ENCODE measurements around the gene KLF17. TPM values are rescaled to one million over a fixed set of nuclear protein-coding genes. Genes with fewer than 3 reads are reported as not detected.

Gene KLF17
- total RNA-seq, 4 donors from 2014 or later: not detected

GRCh38 chr1:44076066-44076465 lies 42.6 kb upstream of the KLF17 start:
- Histone ChIP-seq H3K4me3 (no peak overlapping the region), H3K4me1 (no peaks in the 10 kb centered on the region), H3K27ac (no peak overlapping the region), H3K36me3 (no peaks in the 10 kb centered on the region), H3K27me3 (no peaks in the 10 kb centered on the region), H3K9me3 (no peaks in the 10 kb centered on the region)
- TF ChIP-seq CTCF (IDR thresholded peaks at IDR 0.05) (no peak), EP300 (IDR thresholded peaks at IDR 0.05) (no peak), POLR2A (IDR thresholded peaks at IDR 0.05) (no peak)
- WGBS, 2 donors: 48 to 65% methylated on average over 1 of the region's 1 CpG
- DNase-seq (ENCODE audit: low spot score in 2 of 2): no peak

- Histone ChIP-seq H3K9me3 (no peaks in the 10 kb centered on the region), H3K4me3 (no peak overlapping the region), H3K27me3 (no peaks in the 10 kb centered on the region), H3K27ac (no peak overlapping the region), H3K36me3 (no peaks in the 10 kb centered on the region), H3K4me1 (no peaks in the 10 kb centered on the region)
- DNase-seq (ENCODE audit: low spot score in 2 of 2): no peak
- 87 to 89% methylated on average over 5 of the region's 5 CpGs for WGBS, 2 donors
- TF ChIP-seq POLR2A (IDR thresholded peaks at IDR 0.05) (no peak), EP300 (IDR thresholded peaks at IDR 0.05) (no peak), CTCF (IDR thresholded peaks at IDR 0.05) (no peak)
Observed at GRCh38 chr1:44077421-44077820, 41.2 kb upstream of the KLF17 start.

GRCh38 chr1:44078104-44078503 lies 40.5 kb upstream of the KLF17 start:
- no peak for DNase-seq (ENCODE audit: low spot score in 2 of 2)

DNA sequence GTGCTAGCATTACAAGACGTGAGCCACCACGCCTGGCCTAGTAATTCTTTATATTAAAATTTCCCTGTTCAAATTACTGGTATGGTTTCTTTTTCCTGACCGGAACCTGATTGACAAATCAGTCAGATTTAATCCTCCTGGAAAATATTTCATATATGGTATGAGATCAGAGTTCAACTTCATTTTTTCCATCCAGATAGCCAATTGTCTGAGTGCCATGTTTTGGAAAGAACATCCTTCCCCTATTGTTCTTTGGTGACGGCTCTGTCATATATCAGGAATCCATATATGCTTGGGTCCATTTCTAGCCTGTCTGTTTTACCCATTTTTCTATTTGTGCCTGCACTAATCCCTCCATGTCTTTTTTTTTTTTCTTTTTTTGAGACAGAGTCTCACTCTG lies 39.1 kb upstream of the KLF17 start:
- no peak overlapping the region for H3K27ac ChIP-seq
- H3K4me3 ChIP-seq: no peak overlapping the region
- H3K9me3 ChIP-seq: no peaks in the 10 kb centered on the region
- no peak for DNase-seq (ENCODE audit: low spot score in 2 of 2)
- H3K4me1 ChIP-seq: no peaks in the 10 kb centered on the region
- TF ChIP-seq POLR2A (IDR thresholded peaks at IDR 0.05) (no peak), EP300 (IDR thresholded peaks at IDR 0.05) (no peak), CTCF (IDR thresholded peaks at IDR 0.05) (no peak)
- H3K36me3 ChIP-seq: no peaks in the 10 kb centered on the region
- 89 to 93% methylated on average over 4 of the region's 4 CpGs for WGBS, 2 donors
- H3K27me3 ChIP-seq: no peaks in the 10 kb centered on the region

More at GRCh38 chr1:44078104-44078503, 40.5 kb upstream of the KLF17 start:
- no peaks in the 10 kb centered on the region for H3K9me3 ChIP-seq
- H3K4me1 ChIP-seq: no peaks in the 10 kb centered on the region
- TF ChIP-seq CTCF (IDR thresholded peaks at IDR 0.05): no peak
- H3K36me3 ChIP-seq: no peaks in the 10 kb centered on the region
- 49 to 56% methylated on average over 2 of the region's 2 CpGs for WGBS, 2 donors
- no peak overlapping the region for H3K4me3 ChIP-seq
- H3K27ac ChIP-seq: no peak overlapping the region
- H3K27me3 ChIP-seq: no peaks in the 10 kb centered on the region

DNA sequence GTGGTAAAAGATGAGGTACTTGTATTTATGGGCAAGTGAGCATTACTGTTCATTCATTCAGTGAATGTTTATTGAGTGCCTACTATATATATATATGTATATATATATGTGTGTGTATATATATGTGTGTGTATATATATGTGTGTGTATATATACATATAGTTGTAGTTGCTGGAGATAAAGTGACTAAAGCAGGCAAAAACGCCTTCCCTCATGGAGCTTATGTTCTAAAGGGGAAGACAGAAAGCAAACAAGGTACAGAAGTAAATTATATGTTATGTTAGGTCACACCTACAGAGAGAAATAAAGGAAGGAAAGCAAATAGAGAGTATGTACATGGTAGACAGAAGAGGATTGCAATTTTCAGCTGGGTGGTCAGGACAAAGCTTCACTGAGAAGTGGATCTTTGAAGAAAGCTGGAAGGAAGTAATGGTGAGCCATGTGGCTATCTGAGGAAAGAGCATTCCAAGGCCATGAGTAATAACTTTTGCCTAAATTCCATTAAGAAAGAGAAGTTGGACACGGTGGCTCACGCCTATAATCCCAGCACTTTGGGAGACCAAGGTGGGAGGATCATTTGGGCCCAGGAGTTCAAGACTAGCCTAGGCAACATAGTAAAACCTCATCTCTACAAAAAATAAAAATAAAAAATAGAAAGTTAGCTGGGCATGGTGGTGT lies 33.5 kb upstream of the KLF17 start:
- H3K36me3 ChIP-seq: no peaks in the 10 kb centered on the region
- H3K27me3 ChIP-seq: no peaks in the 10 kb centered on the region
- no peak overlapping the region for H3K4me3 ChIP-seq
- TF ChIP-seq EP300 (IDR thresholded peaks at IDR 0.05) (no peak), POLR2A (IDR thresholded peaks at IDR 0.05) (no peak), CTCF (IDR thresholded peaks at IDR 0.05) (no peak)
- 64 to 73% methylated on average over 3 of the region's 3 CpGs for WGBS, 2 donors
- H3K4me1 ChIP-seq: no peaks in the 10 kb centered on the region
- H3K27ac ChIP-seq: no peak overlapping the region
- H3K9me3 ChIP-seq: no peaks in the 10 kb centered on the region
- DNase-seq (ENCODE audit: low spot score in 2 of 2): no peak

Data from tibial nerve (tissue), 4 donors.